Measurements from ENCODE around the gene CBX5. TPM values are rescaled to one million over a fixed set of nuclear protein-coding genes. Genes with fewer than 3 reads are reported as not detected.
"Not testable (repeated sequence)": the region's sequence is repeated elsewhere in the genome, so short reads cannot be mapped to it uniquely, and the experiment has no call there.

The CBX5 gene
- total RNA-seq (2014; rRNA removed; shearing (Covaris generic)): 140 and 158 TPM in 2 replicates

GRCh38 chr12:54279632-54280467 lies at the start of gene CBX5:
Gene CBX5, minus strand, starts transcription at chr12:54280122. Its CDS starts 22,472 bp downstream, at chr12:54257650.
- H3K4me1 ChIP-seq: no peaks in the 10 kb centered on the region; the same call in 1 of the 2 replicates
- peaks cover 60% of the 10 kb centered on the region for H3K36me3 ChIP-seq
- H3K27me3 ChIP-seq: no peaks in the 10 kb centered on the region
- H3K4me3 ChIP-seq: peak within 1 kb of the TSS; percentile 82
- no peaks in the 10 kb centered on the region for H3K9me3 ChIP-seq (replicated peaks)
- DNase-seq: peak; percentile 99
- H3K27ac ChIP-seq: peak within 1 kb of the TSS; percentile 98

- Histone ChIP-seq H3K36me3 (peaks cover 9% of the 10 kb centered on the region), H3K27me3 (no peaks in the 10 kb centered on the region), H3K9me3 (replicated peaks) (no peaks in the 10 kb centered on the region), H3K4me3 (no peak overlapping the region), H3K27ac (no peak overlapping the region), H3K4me1 (no peaks in the 10 kb centered on the region; the same call in 1 of the 2 replicates)
- DNase-seq: no peak
Observed at GRCh38 chr12:54328595-54329337, 48.8 kb upstream of the CBX5 start.

- H3K27ac ChIP-seq: peak overlapping the region; percentile 68
- H3K4me1 ChIP-seq; H3K27me3 ChIP-seq; DNase-seq; H3K9me3 ChIP-seq (replicated peaks); H3K36me3 ChIP-seq: not testable (repeated sequence)
- H3K4me3 ChIP-seq: peak overlapping the region; percentile 73
Observed at GRCh38 chr12:54325442-54326109, 45.7 kb upstream of the CBX5 start.

- peaks cover 7% of the 10 kb centered on the region; the same call in 1 of the 2 replicates for H3K36me3 ChIP-seq
- no peaks in the 10 kb centered on the region for H3K27me3 ChIP-seq
- no peaks in the 10 kb centered on the region; the same call in 1 of the 2 replicates for H3K4me1 ChIP-seq
- peak within 1 kb of the TSS; percentile 68 for H3K27ac ChIP-seq
- no peaks in the 10 kb centered on the region for H3K9me3 ChIP-seq (replicated peaks)
- peak; percentile 97 to 99 for DNase-seq
- H3K4me3 ChIP-seq: peak within 1 kb of the TSS; percentile 73
Observed at GRCh38 chr12:54324617-54325441, 44.9 kb upstream of the CBX5 start, which contains the start of gene COPZ1. Gene COPZ1, plus strand, starts transcription at chr12:54325131. Its CDS starts 33 bp downstream, at chr12:54325164.

- Histone ChIP-seq H3K27me3 (no peaks in the 10 kb centered on the region), H3K4me3 (no peak overlapping the region), H3K36me3 (no peaks in the 10 kb centered on the region), H3K9me3 (replicated peaks) (no peaks in the 10 kb centered on the region), H3K4me1 (no peaks in the 10 kb centered on the region), H3K27ac (no peak overlapping the region)
- DNase-seq: no peak
Observed at GRCh38 chr12:54321363-54321762, 41.4 kb upstream of the CBX5 start.

GRCh38 chr12:54312309-54312708 lies 32.4 kb upstream of the CBX5 start:
- not testable (repeated sequence) for DNase-seq; H3K27me3 ChIP-seq; H3K4me1 ChIP-seq; H3K27ac ChIP-seq; H3K36me3 ChIP-seq; H3K9me3 ChIP-seq (replicated peaks); H3K4me3 ChIP-seq

- Histone ChIP-seq H3K36me3 (no peaks in the 10 kb centered on the region), H3K27ac (no peak overlapping the region), H3K4me3 (no peak overlapping the region), H3K9me3 (replicated peaks) (no peaks in the 10 kb centered on the region), H3K4me1 (no peaks in the 10 kb centered on the region), H3K27me3 (no peaks in the 10 kb centered on the region)
- DNase-seq: no peak
Observed at GRCh38 chr12:54311051-54311450, 31.1 kb upstream of the CBX5 start.

- Histone ChIP-seq H3K36me3 (no peaks in the 10 kb centered on the region), H3K4me1 (peaks cover 8% of the 10 kb centered on the region), H3K27me3 (0 out of 2 replicates have a peak, but pooled peaks cover 3% of the 10 kb centered on the region), H3K4me3 (no peak overlapping the region), H3K9me3 (replicated peaks) (no peaks in the 10 kb centered on the region), H3K27ac (no peak overlapping the region)
- DNase-seq: peak; percentile 52 to 62
Observed at GRCh38 chr12:54306925-54307741, 27.2 kb upstream of the CBX5 start.

GRCh38 chr12:54304187-54304810 lies 24.4 kb upstream of the CBX5 start:
- Histone ChIP-seq H3K27ac (no peak overlapping the region), H3K36me3 (no peaks in the 10 kb centered on the region), H3K4me1 (peaks cover 21% of the 10 kb centered on the region), H3K9me3 (replicated peaks) (no peaks in the 10 kb centered on the region), H3K27me3 (peaks cover 3% of the 10 kb centered on the region; the same call in 1 of the 2 replicates), H3K4me3 (no peak overlapping the region)
- DNase-seq: peak; percentile 32 to 41

- no peaks in the 10 kb centered on the region for H3K36me3 ChIP-seq
- no peaks in the 10 kb centered on the region for H3K9me3 ChIP-seq (replicated peaks)
- H3K27me3 ChIP-seq: peaks cover 3% of the 10 kb centered on the region; the same call in 1 of the 2 replicates
- no peak for DNase-seq
- no peak overlapping the region for H3K4me3 ChIP-seq
- no peak overlapping the region for H3K27ac ChIP-seq
- H3K4me1 ChIP-seq: peaks cover 21% of the 10 kb centered on the region
Observed at GRCh38 chr12:54303640-54304039, 23.7 kb upstream of the CBX5 start.

GRCh38 chr12:54301428-54302048 lies 21.6 kb upstream of the CBX5 start:
- Histone ChIP-seq H3K27ac (no peak overlapping the region), H3K27me3 (peaks cover 3% of the 10 kb centered on the region; the same call in 1 of the 2 replicates), H3K9me3 (replicated peaks) (no peaks in the 10 kb centered on the region), H3K36me3 (no peaks in the 10 kb centered on the region), H3K4me3 (no peak overlapping the region), H3K4me1 (peaks cover 21% of the 10 kb centered on the region)
- DNase-seq: no peak

GRCh38 chr12:54300732-54301427 lies 21.0 kb upstream of the CBX5 start, which contains the start of gene NFE2:
Gene NFE2, minus strand, starts transcription at chr12:54301015. Its CDS starts 5,767 bp downstream, at chr12:54295248.
- peak; percentile 78 to 81 for DNase-seq
- H3K4me1 ChIP-seq: peaks cover 21% of the 10 kb centered on the region
- H3K27ac ChIP-seq: no peak within 1 kb of the TSS
- no peaks in the 10 kb centered on the region for H3K9me3 ChIP-seq (replicated peaks)
- H3K36me3 ChIP-seq: no peaks in the 10 kb centered on the region
- no peak within 1 kb of the TSS for H3K4me3 ChIP-seq
- H3K27me3 ChIP-seq: peaks cover 3% of the 10 kb centered on the region; the same call in 1 of the 2 replicates

All from SJCRH30 (cell line).